ENCODE results near the gene RPL29. TPM values are rescaled to one million over a fixed set of nuclear protein-coding genes. Genes with fewer than 3 reads are reported as not detected.

The RPL29 gene
- total and polyA plus RNA-seq, 7 donors: 1,247 to 2,993 (median 2,094) TPM

GRCh38 chr3:51986010-51986947 is 9.4 kb downstream of the RPL29 start:
- peaks cover 0 to 2% (median 0%) of the 10 kb centered on the region in 4 donors for H3K36me3 ChIP-seq
- no peaks in the 10 kb centered on the region for H3K9me3 ChIP-seq
- TF ChIP-seq POLR2AphosphoS5 (IDR thresholded peaks at IDR 0.05) (no peak), EP300 (IDR thresholded peaks at IDR 0.05) (no peak), CTCF (IDR thresholded peaks at IDR 0.05) (no peak), POLR2A (IDR thresholded peaks at IDR 0.05) (no peak)
- WGBS, 2 donors: 43 to 75% methylated on average over 12 of the region's 12 CpGs
- no peaks in the 10 kb centered on the region for H3K27me3 ChIP-seq
- no peak for DNase-seq
- no peak overlapping the region for H3K4me3 ChIP-seq
- intact Hi-C loops (cut with DNase I): no loop called here
- no peak overlapping the region for H3K27ac ChIP-seq
- H3K4me1 ChIP-seq: peaks cover 0 to 31% (median 21%) of the 10 kb centered on the region in 4 donors

GRCh38 chr3:51985063-51985462 is 10.6 kb downstream of the RPL29 start:
- H3K9me3 ChIP-seq: no peaks in the 10 kb centered on the region
- peaks cover 0 to 6% (median 0%) of the 10 kb centered on the region in 4 donors for H3K36me3 ChIP-seq
- H3K4me3 ChIP-seq: no peak overlapping the region
- no peak for DNase-seq
- TF ChIP-seq CTCF (IDR thresholded peaks at IDR 0.05) (no peak), POLR2A (IDR thresholded peaks at IDR 0.05) (no peak), EP300 (IDR thresholded peaks at IDR 0.05) (no peak), POLR2AphosphoS5 (IDR thresholded peaks at IDR 0.05) (no peak)
- H3K27ac ChIP-seq: no peak overlapping the region
- H3K27me3 ChIP-seq: no peaks in the 10 kb centered on the region
- intact Hi-C loops (cut with DNase I): no loop called here
- 90 to 93% methylated on average over 6 of the region's 6 CpGs for WGBS, 2 donors
- peaks cover 0 to 31% (median 21%) of the 10 kb centered on the region in 4 donors for H3K4me1 ChIP-seq

- H3K4me3 ChIP-seq: no peak overlapping the region
- no peaks in the 10 kb centered on the region for H3K27me3 ChIP-seq
- DNase-seq: no peak
- H3K4me1 ChIP-seq: peaks cover 0 to 26% (median 21%) of the 10 kb centered on the region in 4 donors
- H3K9me3 ChIP-seq: no peaks in the 10 kb centered on the region
- H3K27ac ChIP-seq: peak overlapping the region; percentile 93 to 96 (median 94)
- intact Hi-C loops (cut with DNase I): no loop called here
- TF ChIP-seq CTCF (IDR thresholded peaks at IDR 0.05): no peak
- no peak for TF ChIP-seq POLR2AphosphoS5 (IDR thresholded peaks at IDR 0.05)
- no peak for TF ChIP-seq EP300 (IDR thresholded peaks at IDR 0.05)
- TF ChIP-seq POLR2A (IDR thresholded peaks at IDR 0.05): no peak
- H3K36me3 ChIP-seq: peaks cover 0 to 7% (median 0%) of the 10 kb centered on the region in 4 donors
Measured at GRCh38 chr3:51984269-51984647, 11.4 kb downstream of the RPL29 start.

- Histone ChIP-seq H3K4me1 (peaks cover 0 to 26% (median 21%) of the 10 kb centered on the region in 4 donors), H3K9me3 (no peaks in the 10 kb centered on the region), H3K36me3 (peaks cover 0 to 7% (median 0%) of the 10 kb centered on the region in 4 donors), H3K27ac (peak overlapping the region; percentile 93 to 96 (median 94)), H3K27me3 (no peaks in the 10 kb centered on the region), H3K4me3 (peak overlapping the region; percentile 46 to 72 (median 59))
- intact Hi-C loops (cut with DNase I): no loop called here
- DNase-seq: no peak
- 71 to 74% methylated on average over 22 of the region's 22 CpGs for WGBS, 2 donors
- TF ChIP-seq EP300 (IDR thresholded peaks at IDR 0.05): no peak
- TF ChIP-seq POLR2A (IDR thresholded peaks at IDR 0.05): no peak
- no peak for TF ChIP-seq CTCF (IDR thresholded peaks at IDR 0.05)
- no peak for TF ChIP-seq POLR2AphosphoS5 (IDR thresholded peaks at IDR 0.05)
Measured at GRCh38 chr3:51983578-51984268, 12.0 kb downstream of the RPL29 start.

Data from sigmoid colon (tissue), 7 donors.